ENCODE results near the gene DUSP12.

DNA sequence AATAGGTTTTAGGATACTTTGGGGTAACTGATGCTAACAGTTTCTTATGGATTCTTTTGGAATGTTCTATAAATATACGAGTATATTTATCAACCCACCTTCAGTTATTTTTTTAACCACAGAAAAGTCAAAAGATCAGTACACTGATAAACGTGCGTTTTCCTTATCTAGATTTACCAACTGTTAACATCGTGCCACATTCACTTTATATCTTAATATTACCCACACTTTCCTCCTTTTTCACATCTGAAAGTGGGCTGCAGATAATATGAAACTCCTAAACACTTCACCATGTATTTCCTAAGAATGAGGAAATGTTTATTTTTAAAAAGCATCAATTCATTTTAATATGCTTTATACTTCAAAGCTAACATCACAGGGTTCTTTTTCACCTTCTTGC is 24.2 kb downstream of the DUSP12 start:
- TF ChIP-seq ZNF274 (IDR thresholded peaks at IDR 0.05; ENCODE audit: low read depth, low read length) (no peak), YY1 (IDR thresholded peaks at IDR 0.05; ENCODE audit: insufficient read depth, insufficient read length) (no peak), SUZ12 (IDR thresholded peaks at IDR 0.05; ENCODE audit: extremely low read depth, insufficient read depth, insufficient read length) (no peak)

All from NT2/D1 (cell line).